GM18870 (cell line): Measurements from ENCODE around the gene CYP2C19.
"Not testable (repeated sequence)": the region's sequence is repeated elsewhere in the genome, so short reads cannot be mapped to it uniquely, and the experiment has no call there.

ENCODE experiments used
- ATAC-seq: cut with Tn5 transposase; IDR thresholded peaks from one replicate; pipeline ENCODE4 v1.9.1; 2021; ENCODE audit warnings: moderate library complexity; ENCODE audit not compliant: unreplicated experiment

Gene CYP2C19

GRCh38 chr10:94762393-94762792 lies at the start of gene CYP2C19:
TSS of gene CYP2C19 (plus strand) at chr10:94762681. CDS start at chr10:94762706, 25 bp downstream.
- ATAC-seq = no peak

GRCh38 chr10:94725871-94726270 lies 36.6 kb upstream of the CYP2C19 start:
- no peak for ATAC-seq

GRCh38 chr10:94735197-94735596 lies 27.3 kb upstream of the CYP2C19 start:
- no peak for ATAC-seq

- no peak for ATAC-seq
Measured at GRCh38 chr10:94738588-94738987, 23.9 kb upstream of the CYP2C19 start.

GRCh38 chr10:94747137-94747536 lies 15.3 kb upstream of the CYP2C19 start:
- ATAC-seq = no peak

GRCh38 chr10:94747838-94748237 lies 14.6 kb upstream of the CYP2C19 start:
- no peak for ATAC-seq

GRCh38 chr10:94757916-94758315 lies 4.6 kb upstream of the CYP2C19 start:
- no peak for ATAC-seq

- no peak for ATAC-seq
Measured at GRCh38 chr10:94760586-94761178, 1.8 kb upstream of the CYP2C19 start.

GRCh38 chr10:94775425-94775824 lies 12.9 kb downstream of the CYP2C19 start:
- not testable (repeated sequence) for ATAC-seq

GRCh38 chr10:94777886-94778458 lies 15.5 kb downstream of the CYP2C19 start:
- no peak for ATAC-seq

- no peak for ATAC-seq
Measured at GRCh38 chr10:94780844-94781243, 18.4 kb downstream of the CYP2C19 start.

GRCh38 chr10:94784256-94784655 lies 21.8 kb downstream of the CYP2C19 start:
- ATAC-seq = no peak

GRCh38 chr10:94785211-94785610 lies 22.7 kb downstream of the CYP2C19 start:
- no peak for ATAC-seq

- ATAC-seq = not testable (repeated sequence)
Measured at GRCh38 chr10:94800551-94800950, 38.1 kb downstream of the CYP2C19 start.

- ATAC-seq = no peak
Measured at GRCh38 chr10:94803307-94803706, 40.8 kb downstream of the CYP2C19 start.

- ATAC-seq = not testable (repeated sequence)
Measured at GRCh38 chr10:94830025-94830424, 67.5 kb downstream of the CYP2C19 start.

- ATAC-seq = no peak
Measured at GRCh38 chr10:94846204-94846603, 83.7 kb downstream of the CYP2C19 start.

- no peak for ATAC-seq
Measured at GRCh38 chr10:94850766-94851165, 88.3 kb downstream of the CYP2C19 start.

- no peak for ATAC-seq
Measured at GRCh38 chr10:94851263-94851662, 88.8 kb downstream of the CYP2C19 start.

GRCh38 chr10:94852438-94852837 lies 90.0 kb downstream of the CYP2C19 start:
- no peak for ATAC-seq

GRCh38 chr10:94853065-94853464 lies 90.6 kb downstream of the CYP2C19 start:
- no peak for ATAC-seq

- ATAC-seq = no peak
Measured at GRCh38 chr10:94858005-94858404, 95.5 kb downstream of the CYP2C19 start.

GRCh38 chr10:94859086-94859485 lies 96.6 kb downstream of the CYP2C19 start:
- ATAC-seq = no peak
